GM23248 (cell line): ENCODE data around the gene PPP1R13B. TPM values are rescaled to one million over a fixed set of nuclear protein-coding genes. Genes with fewer than 3 reads are reported as not detected.

ENCODE experiments used
- DNase-seq: peaks from one replicate; pipeline ENCODE4 v3.0.0-alpha.2; 2015
- H2AFZ ChIP-seq: fragments of 200-600 bp; sonication (generic); 2 replicates; pipeline ENCODE4 v1.6.1; 2016; ENCODE audit warnings: antibody characterized with exemption
- H3F3A ChIP-seq: fragments of 200-600 bp; sonication (generic); 2 replicates; pipeline ENCODE4 v1.6.1; 2016; ENCODE audit warnings: mild to moderate bottlenecking, antibody characterized with exemption, mixed run types; ENCODE audit not compliant: insufficient read depth
- H3K27ac ChIP-seq: fragments of 200-600 bp; sonication (generic); 2 replicates; pipeline ENCODE4 v1.5.1; 2016; ENCODE audit warnings: mild to moderate bottlenecking
- H3K27me3 ChIP-seq: fragments of 200-600 bp; sonication (generic); replicated peaks from 2 replicates; pipeline ENCODE4 v1.6.1; 2016; ENCODE audit warnings: mild to moderate bottlenecking; ENCODE audit not compliant: insufficient read depth
- H3K36me3 ChIP-seq: fragments of 200-600 bp; sonication (generic); 2 replicates; pipeline ENCODE4 v1.6.1; 2016; ENCODE audit warnings: low read depth, mild to moderate bottlenecking
- H3K4me1 ChIP-seq: fragments of 200-600 bp; sonication (generic); 2 replicates; pipeline ENCODE4 v1.6.1; 2016; ENCODE audit warnings: mild to moderate bottlenecking; ENCODE audit not compliant: insufficient read depth
- H3K4me2 ChIP-seq: fragments of 200-600 bp; sonication (generic); one replicate; pipeline ENCODE4 v1.6.1; 2016; ENCODE audit warnings: mild to moderate bottlenecking; ENCODE audit not compliant: unreplicated experiment
- H3K4me3 ChIP-seq: fragments of 200-600 bp; sonication (generic); 2 replicates; pipeline ENCODE4 v1.5.1; 2016; ENCODE audit warnings: mild to moderate bottlenecking
- H3K79me2 ChIP-seq: fragments of 200-600 bp; sonication (generic); 2 replicates; pipeline ENCODE4 v1.6.1; 2016; ENCODE audit warnings: mild to moderate bottlenecking; ENCODE audit not compliant: insufficient read depth
- H3K9ac ChIP-seq: fragments of 200-600 bp; sonication (generic); 2 replicates; pipeline ENCODE4 v1.6.1; 2016; ENCODE audit warnings: mild to moderate bottlenecking
- H3K9me2 ChIP-seq: fragments of 200-600 bp; sonication (generic); 2 replicates; pipeline ENCODE4 v1.6.1; 2016; ENCODE audit warnings: mixed run types, mild to moderate bottlenecking, moderate library complexity; ENCODE audit not compliant: insufficient read depth
- H3K9me3 ChIP-seq: fragments of 200-600 bp; sonication (generic); one replicate; pipeline ENCODE4 v1.6.1; 2017; ENCODE audit warnings: low read depth
- H4K20me1 ChIP-seq: fragments of 200-600 bp; sonication (generic); 2 replicates; pipeline ENCODE4 v1.6.0; 2016; ENCODE audit not compliant: insufficient read depth
- EZH2 ChIP-seq: fragments of 200-600 bp; sonication (generic); IDR thresholded peaks from 2 replicates; pipeline ENCODE4 v1.6.1; 2018; ENCODE audit warnings: antibody characterized with exemption, mild to moderate bottlenecking; ENCODE audit not compliant: insufficient read depth, poor library complexity, severe bottlenecking
- EZH2phosphoT487 ChIP-seq: fragments of 200-600 bp; sonication (generic); IDR thresholded peaks from 2 replicates; pipeline ENCODE4 v1.6.1; 2018; ENCODE audit warnings: antibody characterized with exemption, moderate library complexity, mild to moderate bottlenecking, low read depth; ENCODE audit not compliant: insufficient read depth
- WGBS, 2 experiments: methylation state at CpG; one replicate each; pipeline ENCODE4 v1.1.6; 2015 to 2017; ENCODE audit warnings: low lambda C conversion rate in 2 of 2, low coverage in 1 of 2; ENCODE audit errors: missing lambda C conversion rate in 2 of 2; 5-methylcytosine and 5-hydroxymethylcytosine counted together
- in situ Hi-C: fragments of 300-500 bp; cut with MboI; formaldehyde crosslinking; loops from 2 replicates; pipeline ENCODE4 v1.15.0; 2020
- polyA plus RNA-seq: library from polyadenylated mRNA; unstranded; fragments of >200 nt; fragmentation: Nextera tagmentation; extraction: Ambion mirVana; gene quantifications from 2 replicates; pipeline ENCODE4 v1.2.1, GENCODE V29; 2016
- total RNA-seq: library from RNA; depleted of rRNA; stranded (reverse); fragments of >200 nt; shearing (Covaris generic); gene quantifications from 2 replicates; pipeline ENCODE4 v1.2.3, GENCODE V29; 2014

PPP1R13B gene
- total and polyA plus RNA-seq, 2 experiments from 2014 or later = 2.0 to 4.6 TPM

DNA sequence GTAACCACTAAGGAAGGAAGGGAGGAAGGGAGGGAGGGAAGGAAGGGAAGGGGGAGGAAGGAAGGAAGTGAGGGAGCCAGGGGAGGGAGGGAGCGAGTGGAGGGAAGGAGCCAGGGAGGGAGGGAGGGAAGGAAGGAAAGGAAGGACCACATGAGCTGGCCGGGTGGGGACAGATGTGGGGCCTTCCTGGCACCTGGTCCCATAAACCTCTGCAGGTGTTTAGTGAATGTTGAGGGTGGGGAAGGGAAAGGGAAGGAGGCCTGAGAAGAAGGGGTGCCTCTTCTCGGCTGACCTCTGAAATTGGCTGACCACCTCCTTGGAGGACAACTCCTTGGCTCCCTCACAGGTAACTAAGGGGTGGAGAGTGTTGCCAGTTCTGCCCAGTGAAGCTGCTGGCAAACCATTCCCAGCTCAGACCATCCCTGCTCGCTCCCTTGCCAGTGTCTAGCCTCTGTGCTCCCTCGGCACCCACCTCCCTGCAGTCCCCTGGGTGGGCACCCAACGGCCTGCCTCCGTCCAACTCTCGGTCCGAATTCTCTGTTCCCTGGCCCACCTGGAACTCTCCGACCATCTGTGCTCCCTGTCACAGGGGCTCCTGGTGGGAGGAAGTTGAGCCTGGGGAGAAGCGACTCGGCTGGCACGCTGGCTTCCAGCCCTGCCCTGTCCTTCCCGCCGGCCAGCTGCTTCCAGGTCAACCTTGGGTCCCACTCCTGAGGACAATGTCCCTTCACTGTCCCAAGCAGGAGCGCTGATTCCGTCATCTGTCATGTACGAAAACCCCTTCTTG is 12.2 kb upstream of the PPP1R13B start:
- Histone ChIP-seq H3K4me2 (no peak overlapping the region), H3K27ac (no peak overlapping the region), H3K4me3 (no peak overlapping the region), H3F3A (no peaks in the 10 kb centered on the region), H3K4me1 (no peaks in the 10 kb centered on the region), H3K9me3 (no peaks in the 10 kb centered on the region), H3K9ac (no peak overlapping the region), H4K20me1 (no peaks in the 10 kb centered on the region), H3K27me3 (no peaks in the 10 kb centered on the region; the same call in 1 of the 2 replicates), H3K79me2 (no peaks in the 10 kb centered on the region), H3K9me2 (no peaks in the 10 kb centered on the region), H2AFZ (no peak overlapping the region), H3K36me3 (no peaks in the 10 kb centered on the region)
- no peak for TF ChIP-seq EZH2phosphoT487
- no peak for TF ChIP-seq EZH2
- no peak for DNase-seq
- in situ Hi-C loops = no loop called here
- 80 to 87% methylated on average over 15 to 18 of the region's 18 CpGs for WGBS, 2 experiments

DNA sequence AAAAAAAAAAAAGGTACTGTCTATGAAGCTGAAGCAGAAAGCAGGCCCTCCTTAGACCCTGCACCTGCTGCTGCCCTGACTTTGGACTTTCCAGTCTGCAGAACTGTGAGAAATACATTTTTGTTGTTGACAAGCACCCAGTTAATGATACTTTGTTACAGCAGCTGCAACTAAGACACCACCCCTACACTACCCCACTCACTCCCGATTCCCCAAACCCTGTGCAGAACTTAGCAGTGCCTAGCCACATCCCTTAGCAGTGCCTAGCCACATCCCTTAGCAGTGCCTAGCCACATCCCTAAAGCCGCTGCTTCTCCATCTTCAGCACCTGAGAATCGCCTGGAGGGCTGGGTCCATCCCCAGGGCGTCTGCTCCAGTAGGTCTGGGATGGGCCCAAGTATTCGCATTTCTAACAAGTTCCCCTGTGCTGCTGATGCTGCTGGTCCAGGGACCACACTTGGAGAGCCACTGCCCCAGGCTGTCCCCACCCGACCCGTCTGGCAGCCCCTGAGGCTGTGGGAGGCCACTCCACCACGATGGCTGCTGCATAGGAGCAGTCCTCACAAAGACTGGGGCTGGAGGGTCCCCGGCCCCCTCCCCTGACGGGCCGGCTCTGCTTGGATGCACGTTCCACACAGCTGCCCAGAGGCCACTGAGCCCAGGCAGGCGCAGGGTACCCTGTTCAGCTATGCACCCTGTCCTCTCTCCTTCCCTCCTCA is 10.8 kb upstream of the PPP1R13B start:
- in situ Hi-C loops = no loop called here
- no peaks in the 10 kb centered on the region for H3K9me2 ChIP-seq
- H3K4me2 ChIP-seq = no peak overlapping the region
- H3K27ac ChIP-seq = no peak overlapping the region
- no peaks in the 10 kb centered on the region for H3K36me3 ChIP-seq
- no peaks in the 10 kb centered on the region for H4K20me1 ChIP-seq
- WGBS, 2 experiments = 52 to 62% methylated on average over 13 of the region's 13 CpGs
- no peak overlapping the region for H3K4me3 ChIP-seq
- H3F3A ChIP-seq = no peaks in the 10 kb centered on the region
- H3K9me3 ChIP-seq = no peaks in the 10 kb centered on the region
- no peaks in the 10 kb centered on the region for H3K79me2 ChIP-seq
- no peak overlapping the region for H2AFZ ChIP-seq
- no peak for DNase-seq
- no peak for TF ChIP-seq EZH2phosphoT487
- TF ChIP-seq EZH2 = no peak
- no peaks in the 10 kb centered on the region; the same call in 1 of the 2 replicates for H3K27me3 ChIP-seq
- H3K4me1 ChIP-seq = no peaks in the 10 kb centered on the region
- no peak overlapping the region for H3K9ac ChIP-seq

DNA sequence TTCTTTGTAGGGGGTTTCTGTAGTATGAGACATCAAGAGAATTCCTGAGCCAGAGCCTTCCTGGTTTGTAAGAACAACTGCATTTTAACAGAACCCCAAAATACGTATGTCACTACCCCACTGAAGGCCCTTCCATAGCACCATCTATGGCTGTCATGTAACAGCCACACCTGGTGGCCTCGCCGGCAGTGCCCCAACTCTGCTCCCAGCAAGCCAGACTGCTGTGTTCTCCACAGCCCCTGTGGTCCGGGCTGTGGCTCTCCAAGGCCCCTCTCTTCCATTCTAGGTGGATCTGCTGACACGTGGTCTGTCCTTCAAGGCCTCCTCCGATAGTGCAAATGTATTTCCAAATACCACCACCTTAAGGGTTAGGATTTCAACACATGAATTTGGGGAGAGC is 9.9 kb upstream of the PPP1R13B start:
- TF ChIP-seq EZH2 (no peak), EZH2phosphoT487 (no peak)
- Histone ChIP-seq H3K4me1 (no peaks in the 10 kb centered on the region), H3K27me3 (no peaks in the 10 kb centered on the region; the same call in 1 of the 2 replicates), H3K4me2 (no peak overlapping the region), H3K9ac (no peak overlapping the region), H3K27ac (no peak overlapping the region), H2AFZ (no peak overlapping the region), H4K20me1 (no peaks in the 10 kb centered on the region), H3K79me2 (no peaks in the 10 kb centered on the region), H3K4me3 (no peak overlapping the region), H3K9me2 (no peaks in the 10 kb centered on the region), H3F3A (no peaks in the 10 kb centered on the region), H3K9me3 (no peaks in the 10 kb centered on the region), H3K36me3 (no peaks in the 10 kb centered on the region)
- 66 to 67% methylated on average over 6 of the region's 6 CpGs for WGBS, 2 experiments
- DNase-seq = no peak
- in situ Hi-C loops = no loop called here

DNA sequence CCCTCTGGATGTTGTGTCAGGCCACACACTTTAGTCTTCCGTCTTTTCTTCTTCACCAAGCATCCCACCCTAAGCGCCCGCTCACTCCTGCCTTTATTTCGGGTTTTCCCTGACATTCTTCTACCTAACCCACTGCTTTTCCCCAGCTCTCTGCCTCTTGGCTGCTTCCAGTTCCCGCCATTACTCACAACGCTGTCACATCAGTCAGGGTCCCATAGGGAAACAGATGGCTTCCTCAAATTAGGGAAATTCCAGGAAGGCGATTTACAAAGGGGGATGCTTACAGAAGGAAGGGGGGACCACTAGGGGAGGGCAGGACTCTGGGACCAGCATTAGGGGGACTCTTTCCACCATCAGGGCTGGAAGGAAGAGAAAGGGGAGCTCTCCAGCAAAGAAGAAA is 9.2 kb upstream of the PPP1R13B start:
- Histone ChIP-seq H3F3A (no peaks in the 10 kb centered on the region), H3K4me2 (no peak overlapping the region), H3K9me2 (no peaks in the 10 kb centered on the region), H3K9ac (no peak overlapping the region), H3K4me1 (no peaks in the 10 kb centered on the region), H3K4me3 (no peak overlapping the region), H3K9me3 (no peaks in the 10 kb centered on the region), H2AFZ (no peak overlapping the region), H3K79me2 (no peaks in the 10 kb centered on the region), H4K20me1 (no peaks in the 10 kb centered on the region), H3K27ac (no peak overlapping the region), H3K36me3 (no peaks in the 10 kb centered on the region), H3K27me3 (no peaks in the 10 kb centered on the region; the same call in 1 of the 2 replicates)
- 81 to 88% methylated on average over 7 of the region's 7 CpGs for WGBS, 2 experiments
- in situ Hi-C loops = no loop called here
- TF ChIP-seq EZH2phosphoT487 (no peak), EZH2 (no peak)
- no peak for DNase-seq
